IMR-90 (cell line): ENCODE data around the gene LARP4B. TPM values are rescaled to one million over a fixed set of nuclear protein-coding genes. Genes with fewer than 3 reads are reported as not detected.
A peak's percentile ranks its signal among the peaks of the same experiment; 100 is the strongest.

Experiments
- ATAC-seq: fragments of 200-7000 bp; cut with Tn5 transposase; 2 replicates; pipeline ENCODE4 v1.9.1; 2020; ENCODE audit warnings: low read depth, mild to moderate bottlenecking, moderate library complexity
- BruUV-seq: library from RNA; stranded (reverse); fragments of 400-500 nt; replicated peaks from 2 replicates; lab custom pipeline; 2021; lab: Mats Ljungman, UMichigan
- CTCF ChIA-PET: fragments of 300-600 bp; formaldehyde crosslinking; extraction: SDS; loops from one replicate; lab custom pipeline; 2021; ENCODE audit warnings: antibody characterized with exemption; lab: Yijun Ruan, JAX
- POLR2A ChIA-PET: fragments of 300-600 bp; sonication (Branson Sonifier 250); formaldehyde crosslinking; loops from one replicate; lab custom pipeline; 2022; ENCODE audit warnings: antibody characterized with exemption; ENCODE audit not compliant: unreplicated experiment; lab: Charles Lee
- DNase-seq: peaks from one replicate; pipeline ENCODE4 v3.0.0; 2013
- H2AFZ ChIP-seq: replicated peaks from 2 replicates; pipeline ENCODE3; 2013; ENCODE audit warnings: low read length, mild to moderate bottlenecking; ENCODE audit not compliant: poor library complexity
- H2AK5ac ChIP-seq: 2 replicates; pipeline ENCODE4 v1.6.1; 2013; ENCODE audit warnings: low read depth, low read length, inconsistent platforms
- H2AK9ac ChIP-seq: replicated peaks from 2 replicates; pipeline ENCODE3; 2013; ENCODE audit warnings: mild to moderate bottlenecking, low read depth, low read length, moderate library complexity; ENCODE audit not compliant: poor library complexity
- H2BK120ac ChIP-seq: 2 replicates; pipeline ENCODE4 v1.6.1; 2013; ENCODE audit warnings: low read depth, low read length, inconsistent platforms
- H2BK15ac ChIP-seq: 3 replicates; pipeline ENCODE4 v1.6.1; 2013; ENCODE audit warnings: low read depth, low read length, inconsistent platforms
- H2BK20ac ChIP-seq: 2 replicates; pipeline ENCODE4 v1.6.1; 2013; ENCODE audit warnings: low read depth, mild to moderate bottlenecking, inconsistent platforms, low read length, moderate library complexity
- H2BK5ac ChIP-seq: 2 replicates; pipeline ENCODE4 v1.6.1; 2013; ENCODE audit warnings: mild to moderate bottlenecking, low read depth, low read length, inconsistent platforms; ENCODE audit not compliant: poor library complexity, severe bottlenecking
- H3K14ac ChIP-seq: replicated peaks from 2 replicates; pipeline ENCODE4 v1.6.1; 2013; ENCODE audit warnings: low read depth, low read length, inconsistent platforms
- H3K18ac ChIP-seq: 2 replicates; pipeline ENCODE4 v1.6.1; 2013; ENCODE audit warnings: low read depth, low read length, control low read depth
- H3K23ac ChIP-seq: 2 replicates; pipeline ENCODE4 v1.6.1; 2013; ENCODE audit warnings: low read depth, low read length, inconsistent platforms
- H3K27ac ChIP-seq: 2 replicates; pipeline ENCODE4 v1.5.1; 2013; ENCODE audit warnings: mild to moderate bottlenecking, control low read depth, low read length; ENCODE audit not compliant: insufficient read depth
- H3K27me3 ChIP-seq: 2 replicates; pipeline ENCODE4 v1.6.1; 2013; ENCODE audit warnings: low read length; ENCODE audit not compliant: control insufficient read depth, insufficient read depth
- H3K36me3 ChIP-seq: 2 replicates; pipeline ENCODE4 v1.6.1; 2013; ENCODE audit warnings: low read length, mixed read lengths; ENCODE audit not compliant: control insufficient read depth, insufficient read depth
- H3K4ac ChIP-seq: 2 replicates; pipeline ENCODE4 v1.6.1; 2013; ENCODE audit warnings: low read depth, low read length, inconsistent platforms
- H3K4me1 ChIP-seq: 2 replicates; pipeline ENCODE4 v1.6.1; 2013; ENCODE audit warnings: low read length, mixed read lengths; ENCODE audit not compliant: control insufficient read depth, insufficient read depth
- H3K4me2 ChIP-seq: 2 replicates; pipeline ENCODE4 v1.6.1; 2013; ENCODE audit warnings: low read depth, mild to moderate bottlenecking, control low read depth, low read length, moderate library complexity
- H3K4me3 ChIP-seq: 2 replicates; pipeline ENCODE4 v1.5.1; 2013; ENCODE audit warnings: low read depth, mild to moderate bottlenecking, control low read depth, low read length, moderate library complexity; ENCODE audit not compliant: insufficient read depth
- H3K56ac ChIP-seq: 2 replicates; pipeline ENCODE4 v1.6.1; 2013; ENCODE audit warnings: low read length, inconsistent platforms; ENCODE audit not compliant: insufficient read depth; ENCODE audit errors: extremely low read depth
- H3K79me1 ChIP-seq, 2 experiments: 2 replicates each; pipeline ENCODE4 v1.6.1; 2013; ENCODE audit warnings: low read length in 2 of 2, inconsistent platforms in 1 of 2, low read depth in 1 of 2
- H3K9ac ChIP-seq: 2 replicates; pipeline ENCODE4 v1.6.1; 2013; ENCODE audit warnings: low read depth, low read length, control low read depth
- H3K9me1 ChIP-seq: 2 replicates; pipeline ENCODE4 v1.6.1; 2013; ENCODE audit warnings: low read length, inconsistent platforms; ENCODE audit not compliant: insufficient read depth
- H3K9me3 ChIP-seq: 2 replicates; pipeline ENCODE4 v1.6.1; 2013; ENCODE audit warnings: low read length; ENCODE audit not compliant: control insufficient read depth, insufficient read depth
- H4K20me1 ChIP-seq: 2 replicates; pipeline ENCODE4 v1.6.1; 2013; ENCODE audit warnings: low read length, inconsistent platforms; ENCODE audit not compliant: insufficient read depth
- H4K5ac ChIP-seq: 2 replicates; pipeline ENCODE4 v1.6.1; 2013; ENCODE audit warnings: mild to moderate bottlenecking, low read depth, low read length, control low read depth
- H4K8ac ChIP-seq, 2 experiments: 2 replicates each; pipeline ENCODE4 v1.6.1; 2013; ENCODE audit warnings: low read depth in 2 of 2, low read length in 2 of 2, control low read depth in 1 of 2, inconsistent platforms in 1 of 2
- H4K91ac ChIP-seq: 2 replicates; pipeline ENCODE4 v1.6.1; 2013; ENCODE audit warnings: low read depth, low read length, inconsistent platforms; ENCODE audit not compliant: insufficient read depth
- BHLHE40 ChIP-seq: fragments of 150-350 bp; IDR thresholded peaks from 2 replicates; pipeline ENCODE4 v1.6.1; 2016; ENCODE audit warnings: mild to moderate bottlenecking, low read depth, low read length
- CHD1 ChIP-seq: IDR thresholded peaks from 2 replicates; pipeline ENCODE4 v1.6.1; 2012; ENCODE audit warnings: low read depth, low read length, improper control_type of control experiment
- FOS ChIP-seq: fragments of 150-350 bp; IDR thresholded peaks from 2 replicates; pipeline ENCODE4 v1.6.1; 2016; ENCODE audit warnings: low read depth, low read length
- MAZ ChIP-seq: IDR thresholded peaks from 2 replicates; pipeline ENCODE4 v1.6.1; 2012; ENCODE audit warnings: low read depth, mild to moderate bottlenecking, low read length, improper control_type of control experiment, moderate library complexity, borderline replicate concordance
- MXI1 ChIP-seq: IDR thresholded peaks from 2 replicates; pipeline ENCODE4 v1.6.1; 2012; ENCODE audit warnings: low read depth, mild to moderate bottlenecking, low read length, moderate library complexity, borderline replicate concordance
- RFX5 ChIP-seq: IDR thresholded peaks from 2 replicates; pipeline ENCODE4 v1.8.0; 2012; ENCODE audit warnings: low read depth, mild to moderate bottlenecking, low read length, moderate library complexity
- WGBS, 2 experiments: methylation state at CpG; one replicate each; pipeline versions ENCODE4 v1.1.5 to v1.1.7; 2013; ENCODE audit warnings: missing lambda C conversion rate in 2 of 2; ENCODE audit not compliant: insufficient read length in 1 of 2; ENCODE audit errors: extremely low coverage in 2 of 2; 5-methylcytosine and 5-hydroxymethylcytosine counted together
- dilution Hi-C: fragments of 300-500 bp; cut with HindIII; formaldehyde crosslinking; loops from one replicate; pipeline ENCODE4 v1.14.3; 2018; ENCODE audit warnings: low sequenced_read_pairs; ENCODE audit not compliant: unreplicated experiment
- in situ Hi-C: fragments of 300-500 bp; cut with MboI; formaldehyde crosslinking; loops from 3 replicates; pipeline ENCODE4 v1.14.3; 2019; ENCODE audit warnings: low sequenced_read_pairs, inconsistent platforms, mixed read lengths
- intact Hi-C: fragments of 100-400 bp; cut with micrococcal nuclease; formaldehyde crosslinking; loops from 2 replicates; pipeline ENCODE4 v1.10.0; 2022
- polyA plus RNA-seq, 3 experiments: library from polyadenylated mRNA; depleted of rRNA; stranded (reverse); fragments of >200 nt; gene quantifications; 2 replicates each; pipeline ENCODE4 v1.2.3, GENCODE V29; 2012; ENCODE audit warnings: low replicate concordance in 1 of 3
- total RNA-seq: library from RNA; depleted of rRNA; stranded (reverse); fragments of >200 nt; gene quantifications from 2 replicates; pipeline ENCODE4 v1.2.3, GENCODE V29; 2012
- TF ChIP-seq, protein P1 (sequence below): fragments of 150-350 bp; IDR thresholded peaks from 2 replicates; pipeline ENCODE4 v1.6.1; 2017; ENCODE audit warnings: mild to moderate bottlenecking, antibody characterized with exemption, low read length, low read depth
- TF ChIP-seq, protein P2 (sequence below): conservative IDR thresholded peaks from 2 replicates; pipeline ENCODE4 v1.5.1; 2012; ENCODE audit warnings: mild to moderate bottlenecking, low read depth, low read length, improper control_type of control experiment

Gene LARP4B
- total and polyA plus RNA-seq, 2 of the 4 experiments (the other 2 are of a cell fraction): 24.3 to 25.5 TPM

DNA sequence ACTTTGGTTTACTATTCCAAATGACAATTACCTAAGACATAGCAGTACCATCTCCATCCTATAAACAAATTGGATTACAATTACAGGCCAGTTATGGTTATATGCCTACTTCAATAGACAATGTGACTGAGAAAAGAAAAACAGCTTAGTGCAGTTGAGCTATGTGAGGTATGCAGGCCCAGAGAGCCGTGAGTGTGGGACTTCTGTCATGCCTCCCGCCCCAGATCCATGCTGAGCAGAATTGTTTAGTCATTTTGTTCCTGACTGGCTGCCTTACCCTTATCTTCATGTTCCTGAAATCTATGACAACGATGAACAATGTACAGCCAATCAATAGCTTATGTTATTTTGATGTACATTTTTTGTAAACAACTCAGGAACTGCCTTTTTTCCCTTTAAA is 21.7 kb downstream of the LARP4B start:
- Histone ChIP-seq H3K4ac (no peak overlapping the region), H3K18ac (no peak overlapping the region), H3K27me3 (no peaks in the 10 kb centered on the region), H4K20me1 (peaks cover 71% of the 10 kb centered on the region), H3K56ac (no peak overlapping the region), H3K9ac (no peak overlapping the region), H3K23ac (no peak overlapping the region), H3K4me1 (peaks cover 12% of the 10 kb centered on the region), H2BK15ac (no peak overlapping the region), H4K8ac (no peak overlapping the region), H2BK5ac (no peak overlapping the region), H3K4me3 (no peak overlapping the region), H3K9me1 (peaks cover 21% of the 10 kb centered on the region), H4K91ac (no peak overlapping the region), H3K9me3 (no peaks in the 10 kb centered on the region), H3K36me3 (peaks cover 20% of the 10 kb centered on the region), H2AK9ac (no peak overlapping the region), H2AFZ (no peak overlapping the region), H2BK20ac (no peak overlapping the region), H2AK5ac (no peak overlapping the region), H4K5ac (no peak overlapping the region), H2BK120ac (no peak overlapping the region), H3K4me2 (no peak overlapping the region), H3K79me1 (peaks cover 29 to 66% of the 10 kb centered on the region in 2 experiments), H3K14ac (no peak overlapping the region), H3K27ac (no peak overlapping the region)
- ATAC-seq: peak; percentile 94
- WGBS, 2 experiments: no CpG with 5 or more reads among the region's 3 CpGs
- BruUV-seq: no TSS peak
- in situ Hi-C loops (no loop called here), dilution Hi-C loops (no loop called here), intact Hi-C loops (no loop called here)
- POLR2A ChIA-PET: no interaction called here
- no peak for TF ChIP-seq MAZ
- TF ChIP-seq BHLHE40: no peak
- no peak for TF ChIP-seq CHD1
- TF ChIP-seq, protein P1, sequence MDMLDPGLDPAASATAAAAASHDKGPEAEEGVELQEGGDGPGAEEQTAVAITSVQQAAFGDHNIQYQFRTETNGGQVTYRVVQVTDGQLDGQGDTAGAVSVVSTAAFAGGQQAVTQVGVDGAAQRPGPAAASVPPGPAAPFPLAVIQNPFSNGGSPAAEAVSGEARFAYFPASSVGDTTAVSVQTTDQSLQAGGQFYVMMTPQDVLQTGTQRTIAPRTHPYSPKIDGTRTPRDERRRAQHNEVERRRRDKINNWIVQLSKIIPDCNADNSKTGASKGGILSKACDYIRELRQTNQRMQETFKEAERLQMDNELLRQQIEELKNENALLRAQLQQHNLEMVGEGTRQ: no peak
- no peak for TF ChIP-seq FOS
- TF ChIP-seq RFX5: no peak
- peak; percentile 40; the same call in 1 of the 2 replicates for TF ChIP-seq MXI1
- TF ChIP-seq, protein P2, sequence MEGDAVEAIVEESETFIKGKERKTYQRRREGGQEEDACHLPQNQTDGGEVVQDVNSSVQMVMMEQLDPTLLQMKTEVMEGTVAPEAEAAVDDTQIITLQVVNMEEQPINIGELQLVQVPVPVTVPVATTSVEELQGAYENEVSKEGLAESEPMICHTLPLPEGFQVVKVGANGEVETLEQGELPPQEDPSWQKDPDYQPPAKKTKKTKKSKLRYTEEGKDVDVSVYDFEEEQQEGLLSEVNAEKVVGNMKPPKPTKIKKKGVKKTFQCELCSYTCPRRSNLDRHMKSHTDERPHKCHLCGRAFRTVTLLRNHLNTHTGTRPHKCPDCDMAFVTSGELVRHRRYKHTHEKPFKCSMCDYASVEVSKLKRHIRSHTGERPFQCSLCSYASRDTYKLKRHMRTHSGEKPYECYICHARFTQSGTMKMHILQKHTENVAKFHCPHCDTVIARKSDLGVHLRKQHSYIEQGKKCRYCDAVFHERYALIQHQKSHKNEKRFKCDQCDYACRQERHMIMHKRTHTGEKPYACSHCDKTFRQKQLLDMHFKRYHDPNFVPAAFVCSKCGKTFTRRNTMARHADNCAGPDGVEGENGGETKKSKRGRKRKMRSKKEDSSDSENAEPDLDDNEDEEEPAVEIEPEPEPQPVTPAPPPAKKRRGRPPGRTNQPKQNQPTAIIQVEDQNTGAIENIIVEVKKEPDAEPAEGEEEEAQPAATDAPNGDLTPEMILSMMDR: no peak
- CTCF ChIA-PET: interaction anchor here (0.5 to 0.7 kb wide), 2 partner anchors 11 to 40 kb away, joined by 3 read pairs; no protein-coding TSS in a partner anchor
- peak; percentile 60 for DNase-seq
